GM23248 (cell line): ENCODE data around the gene DLG1.

Experiments used
- EZH2 ChIP-seq: fragments of 200-600 bp; sonication (generic); IDR thresholded peaks from 2 replicates; pipeline ENCODE4 v1.6.1; 2018; ENCODE audit warnings: antibody characterized with exemption, mild to moderate bottlenecking; ENCODE audit not compliant: insufficient read depth, poor library complexity, severe bottlenecking
- EZH2phosphoT487 ChIP-seq: fragments of 200-600 bp; sonication (generic); IDR thresholded peaks from 2 replicates; pipeline ENCODE4 v1.6.1; 2018; ENCODE audit warnings: antibody characterized with exemption, moderate library complexity, mild to moderate bottlenecking, low read depth; ENCODE audit not compliant: insufficient read depth

GRCh38 chr3:197256836-197257444 lies 41.5 kb downstream of the DLG1 start:
- TF ChIP-seq EZH2 (no peak), EZH2phosphoT487 (no peak)
